NCI-H1694 (cell line): ENCODE data around the gene GSG1L.
"Not testable (repeated sequence)": the region's sequence is repeated elsewhere in the genome, so short reads cannot be mapped to it uniquely, and the experiment has no call there.

Experiments used
- DNase-seq: peaks from one replicate; lab custom pipeline; 2025; lab: John Stamatoyannopoulos, UW

GSG1L gene

GRCh38 chr16:27756206-27756970 is 307.1 kb downstream of the GSG1L start:
- no peak for DNase-seq

GRCh38 chr16:27754788-27755690 is 308.5 kb downstream of the GSG1L start:
- DNase-seq, result no peak

DNA sequence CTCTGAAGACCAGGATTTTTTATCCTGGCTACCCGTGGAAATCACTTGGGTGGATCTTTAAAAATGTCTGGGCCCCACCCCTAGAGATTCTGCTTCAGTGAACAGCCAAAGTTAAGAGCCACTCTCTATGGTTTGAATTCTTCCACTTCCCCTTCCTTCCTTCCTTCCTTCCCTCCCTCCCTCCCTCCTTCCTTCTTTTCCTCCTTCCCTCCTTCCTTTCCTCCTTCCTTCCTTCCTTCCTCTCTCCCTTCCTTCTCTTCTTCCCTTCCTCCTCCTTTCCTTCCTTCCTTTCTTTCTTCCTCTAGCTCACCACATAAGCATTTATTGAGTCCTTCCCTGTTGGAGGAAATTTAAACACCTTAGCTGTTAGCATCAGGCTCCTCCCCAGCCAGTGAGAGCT is 310.0 kb downstream of the GSG1L start:
- no peak for DNase-seq

- no peak for DNase-seq
Measured at GRCh38 chr16:27752241-27752640, 311.3 kb downstream of the GSG1L start.

DNA sequence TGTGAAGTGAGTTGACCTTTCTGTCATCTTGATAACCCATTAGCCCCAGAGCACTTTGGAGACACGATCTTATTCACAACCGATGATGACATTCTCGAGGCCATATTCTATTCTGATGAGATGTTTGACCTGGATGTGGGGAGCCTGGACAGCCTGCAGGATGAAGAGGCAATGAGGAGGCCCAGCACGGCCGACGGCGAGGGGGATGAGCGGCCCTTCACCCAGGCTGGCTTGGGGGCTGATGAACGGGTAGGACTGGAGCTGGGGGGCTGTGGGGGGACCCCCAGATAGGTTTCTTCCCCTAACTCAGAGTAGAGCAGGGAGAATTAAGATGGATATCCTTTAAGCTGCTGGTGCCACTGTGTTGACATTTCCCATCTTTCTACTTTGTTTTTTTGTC is 311.8 kb downstream of the GSG1L start:
- no peak for DNase-seq

DNA sequence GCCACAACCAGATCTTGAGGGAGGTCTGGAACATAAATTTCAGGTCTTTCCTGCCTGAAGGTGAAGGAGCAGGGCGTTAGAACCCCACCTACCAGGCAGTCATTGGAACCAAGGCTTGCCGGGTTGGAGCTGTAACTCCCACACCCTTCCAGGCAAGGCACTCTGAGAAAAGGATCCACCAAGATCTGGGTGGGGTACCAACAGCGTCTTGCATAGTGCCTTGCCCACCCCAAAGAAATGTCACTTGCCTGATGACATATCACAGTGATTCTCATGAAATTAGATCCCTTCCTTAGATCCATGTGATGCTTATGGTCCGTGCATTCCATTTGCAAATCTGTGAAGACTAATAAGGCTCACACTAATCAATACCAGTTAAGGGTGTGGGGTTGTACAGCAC is 312.3 kb downstream of the GSG1L start:
- no peak for DNase-seq

DNA sequence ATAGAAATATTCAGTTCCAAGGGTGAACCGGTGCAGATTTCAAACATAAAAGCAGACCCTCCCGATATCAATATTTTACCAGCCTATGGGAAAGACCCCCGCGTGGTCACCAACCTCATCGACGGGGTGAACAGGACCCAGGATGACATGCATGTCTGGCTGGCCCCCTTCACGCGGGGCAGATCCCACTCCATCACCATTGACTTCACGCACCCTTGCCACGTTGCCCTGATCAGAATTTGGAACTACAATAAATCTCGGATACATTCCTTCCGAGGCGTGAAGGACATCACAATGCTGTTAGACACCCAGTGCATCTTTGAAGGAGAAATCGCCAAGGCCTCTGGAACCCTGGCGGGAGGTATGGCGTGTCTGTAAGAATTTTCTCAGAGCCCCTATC is 313.6 kb downstream of the GSG1L start:
- DNase-seq, result no peak

- DNase-seq, result no peak
Measured at GRCh38 chr16:27749547-27749875, 314.0 kb downstream of the GSG1L start.

DNA sequence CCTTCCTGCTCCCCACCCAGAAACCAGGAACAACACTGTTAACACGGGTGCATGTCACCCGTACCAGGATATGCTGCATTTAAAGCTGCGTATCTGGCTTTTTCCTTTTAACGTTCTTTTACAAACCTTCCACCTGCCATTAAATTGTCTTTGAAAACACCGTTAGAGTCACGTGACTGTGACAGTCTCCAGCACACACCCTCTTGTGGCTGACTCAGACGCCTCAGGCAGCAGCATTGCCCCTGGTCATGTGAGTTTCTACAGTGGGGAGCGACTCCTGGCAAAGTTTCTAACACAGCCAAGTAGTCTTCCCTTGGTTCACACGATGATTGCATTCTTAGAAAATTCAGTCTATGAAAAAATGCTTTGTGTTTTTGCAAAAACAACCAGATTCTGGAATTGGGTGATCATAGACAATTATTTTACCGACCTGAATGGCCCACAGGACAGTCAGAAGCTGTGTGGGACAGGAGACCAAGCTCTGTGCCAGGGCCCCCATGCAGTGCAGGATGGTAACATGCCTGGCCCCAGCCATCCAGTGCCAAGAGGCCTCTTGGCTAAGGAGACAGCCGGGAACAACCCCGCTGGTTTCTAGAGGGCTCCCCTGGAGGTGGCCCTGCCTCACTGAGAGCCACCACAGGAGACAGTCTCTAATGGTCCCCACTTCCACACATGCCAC is 314.5 kb downstream of the GSG1L start:
- DNase-seq, result no peak

DNA sequence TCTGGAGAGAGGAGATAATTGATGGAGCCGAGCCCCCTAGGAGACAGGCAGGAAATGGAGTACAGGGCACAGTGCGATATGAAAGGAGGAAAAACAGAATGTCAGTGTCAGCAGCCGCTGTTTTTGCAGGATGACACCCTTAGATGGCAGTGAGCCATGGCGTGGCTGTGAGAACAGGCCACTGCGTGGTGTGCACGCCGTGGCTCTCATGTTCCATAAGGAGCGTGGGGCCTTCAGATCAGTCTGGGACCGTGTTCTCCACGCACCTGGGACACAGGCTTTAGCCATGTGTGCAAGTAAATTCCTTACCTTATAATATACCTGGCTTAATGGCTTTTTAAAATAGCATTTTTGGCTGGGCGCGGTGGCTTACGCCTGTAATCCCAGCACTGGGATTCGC is 315.6 kb downstream of the GSG1L start:
- DNase-seq, result no peak

GRCh38 chr16:27746076-27746855 is 317.2 kb downstream of the GSG1L start:
- DNase-seq, result no peak

- DNase-seq, result no peak
Measured at GRCh38 chr16:27745348-27745747, 318.2 kb downstream of the GSG1L start.

DNA sequence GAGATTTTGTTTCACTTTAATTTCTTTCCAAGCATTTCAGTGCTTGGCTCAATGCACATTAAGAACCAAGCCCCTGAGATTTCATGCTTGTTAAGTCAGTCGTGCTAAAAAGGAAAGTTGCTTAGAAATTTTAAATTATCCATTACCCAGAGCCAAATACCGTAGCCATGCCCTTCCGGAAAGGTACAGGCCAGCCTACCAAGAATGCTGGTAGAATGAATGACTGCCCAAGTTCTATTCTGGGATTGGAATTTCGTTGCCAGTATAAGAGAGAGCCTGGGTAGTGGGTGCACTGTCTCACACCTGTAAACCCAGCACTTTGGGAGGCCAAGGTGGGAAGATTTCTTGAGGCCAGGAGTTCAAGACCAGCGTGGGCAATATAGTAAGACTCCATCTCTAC is 319.6 kb downstream of the GSG1L start:
- DNase-seq, result no peak

DNA sequence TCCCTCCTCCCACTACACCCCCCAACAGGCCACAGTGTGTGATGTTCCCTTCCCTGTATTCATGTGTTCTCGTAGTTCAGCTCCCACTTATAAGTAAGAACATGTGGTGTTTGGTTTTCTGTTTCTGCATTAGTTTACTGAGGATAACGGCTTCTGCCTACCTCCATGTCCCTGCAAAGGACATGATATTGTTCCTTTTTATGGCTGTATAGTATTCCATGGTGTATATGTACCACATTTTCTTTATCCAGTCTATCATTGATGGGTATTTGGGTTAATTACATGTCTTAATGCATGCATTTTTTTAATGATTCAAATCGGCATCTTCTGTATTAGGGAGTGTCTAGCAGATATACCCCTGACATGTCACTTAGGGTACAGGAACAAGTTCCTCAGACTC is 320.5 kb downstream of the GSG1L start:
- DNase-seq, result not testable (repeated sequence)

- no peak for DNase-seq
Measured at GRCh38 chr16:27742333-27742732, 321.2 kb downstream of the GSG1L start.

- DNase-seq, result no peak
Measured at GRCh38 chr16:27740496-27741201, 322.9 kb downstream of the GSG1L start.

DNA sequence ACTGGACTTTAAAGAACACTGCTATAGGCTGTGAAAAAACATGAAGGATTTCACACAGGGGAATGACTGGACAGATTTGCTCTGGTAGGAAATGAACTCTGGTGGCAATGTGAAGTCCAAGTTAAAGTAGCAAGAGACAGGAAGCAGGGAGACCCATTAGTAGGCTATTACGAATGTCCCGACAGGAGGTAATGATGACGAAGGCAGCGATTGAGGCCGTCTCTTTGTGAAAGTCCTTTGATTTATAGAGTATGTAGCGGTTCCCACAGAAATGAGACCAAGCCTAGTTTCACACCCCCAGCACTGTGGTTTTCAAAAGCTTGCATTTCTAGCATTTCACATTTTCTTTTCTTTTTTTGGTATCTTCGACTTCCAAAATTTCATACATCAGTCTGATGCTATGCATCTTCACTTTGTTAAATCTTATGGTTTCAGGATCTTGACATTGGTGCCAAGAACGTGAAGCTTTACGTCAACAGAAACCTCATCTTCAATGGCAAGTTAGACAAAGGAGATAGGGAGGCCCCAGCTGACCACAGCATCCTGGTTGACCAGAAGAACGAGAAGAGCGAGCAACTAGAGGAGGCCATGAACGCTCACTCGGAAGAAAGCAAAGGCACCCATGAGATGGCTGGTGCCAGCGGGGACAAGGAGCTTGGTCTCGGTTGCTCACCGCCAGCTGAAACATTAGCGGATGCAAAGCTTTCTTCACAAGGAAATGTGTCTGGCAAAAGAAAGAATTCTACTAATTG is 323.7 kb downstream of the GSG1L start:
- DNase-seq, result no peak

DNA sequence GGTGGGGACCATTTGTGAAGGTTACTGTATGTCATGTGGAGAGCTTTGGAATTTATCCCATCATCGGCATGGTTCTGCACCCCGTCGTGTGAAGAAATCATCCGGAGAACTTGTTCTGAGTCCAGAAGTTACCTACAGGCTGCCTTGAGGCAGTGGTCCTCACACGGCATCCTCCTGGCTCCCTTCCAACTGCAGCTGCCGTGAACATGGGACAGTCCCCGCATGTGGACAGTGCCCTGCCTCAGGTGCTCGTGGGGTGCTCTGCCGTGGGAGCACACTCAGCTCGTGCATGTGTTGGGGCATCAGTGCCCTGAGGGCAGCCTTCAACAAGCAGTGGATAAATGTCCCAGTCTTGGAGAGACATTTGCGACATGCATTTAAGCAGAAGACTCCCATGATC is 324.9 kb downstream of the GSG1L start:
- DNase-seq, result no peak
